Activated CD4-positive, CD25-positive, alpha-beta regulatory T cell (primary cell): ENCODE measurements around the gene ELFN2.

Source experiments
- DNase-seq, 4 experiments: peaks; one replicate each; lab custom pipeline; 2025; lab: John Stamatoyannopoulos, UW

ELFN2 gene

GRCh38 chr22:37454857-37455686 lies 27.8 kb upstream of the ELFN2 start:
- no peak for DNase-seq

- DNase-seq, result no peak
Measured at GRCh38 chr22:37453696-37454095, 26.4 kb upstream of the ELFN2 start.

GRCh38 chr22:37451218-37451617 lies 23.9 kb upstream of the ELFN2 start:
- no peak for DNase-seq

- DNase-seq, result no peak
Measured at GRCh38 chr22:37449331-37450001, 22.2 kb upstream of the ELFN2 start.

- no peak for DNase-seq
Measured at GRCh38 chr22:37448516-37449127, 21.3 kb upstream of the ELFN2 start.

GRCh38 chr22:37445501-37445900 lies 18.2 kb upstream of the ELFN2 start:
- no peak for DNase-seq

- DNase-seq, result no peak
Measured at GRCh38 chr22:37443977-37444376, 16.7 kb upstream of the ELFN2 start.

GRCh38 chr22:37443086-37443485 lies 15.8 kb upstream of the ELFN2 start:
- DNase-seq, result no peak

- no peak for DNase-seq
Measured at GRCh38 chr22:37442537-37442936, 15.3 kb upstream of the ELFN2 start.

- DNase-seq, result no peak
Measured at GRCh38 chr22:37442135-37442534, 14.9 kb upstream of the ELFN2 start.

- no peak for DNase-seq
Measured at GRCh38 chr22:37440875-37441274, 13.6 kb upstream of the ELFN2 start.

GRCh38 chr22:37439347-37439746 lies 12.1 kb upstream of the ELFN2 start:
- DNase-seq, result no peak

- DNase-seq, result no peak
Measured at GRCh38 chr22:37435970-37436603, 8.8 kb upstream of the ELFN2 start.

- no peak for DNase-seq
Measured at GRCh38 chr22:37433786-37434185, 6.5 kb upstream of the ELFN2 start.

- no peak for DNase-seq
Measured at GRCh38 chr22:37432708-37433054, 5.4 kb upstream of the ELFN2 start.

- DNase-seq, result no peak
Measured at GRCh38 chr22:37431801-37432707, 4.8 kb upstream of the ELFN2 start.

GRCh38 chr22:37431366-37431765 lies 4.1 kb upstream of the ELFN2 start:
- DNase-seq, result no peak

- no peak for DNase-seq
Measured at GRCh38 chr22:37430941-37431340, 3.7 kb upstream of the ELFN2 start.

GRCh38 chr22:37428649-37429586 lies 1.6 kb upstream of the ELFN2 start:
- peak in 3 of 4 experiments; percentile 18 to 25 (median 23) for DNase-seq
